K562 (cell line): ENCODE data around the gene CFAP54. TPM values are rescaled to one million over a fixed set of nuclear protein-coding genes. Genes with fewer than 3 reads are reported as not detected.
A peak's percentile ranks its signal among the peaks of the same experiment; 100 is the strongest.

Source experiments
- ATAC-seq: fragments of 200-7000 bp; cut with Tn5 transposase; 3 replicates; pipeline ENCODE4 v1.9.1; 2020; ENCODE audit warnings: moderate library complexity
- BruUV-seq: library from RNA; stranded (reverse); fragments of 400-500 nt; replicated peaks from 2 replicates; lab custom pipeline; 2021; lab: Mats Ljungman, UMichigan
- CTCF ChIA-PET: fragments of 300-600 bp; formaldehyde crosslinking; extraction: SDS; loops from one replicate; lab custom pipeline; 2021; ENCODE audit warnings: low intra/inter-chr PET ratio; lab: Yijun Ruan, JAX
- POLR2A ChIA-PET: fragments of 300-600, 350-650 bp; sonication (Branson Sonifier 250); formaldehyde crosslinking; extraction: SDS; loops from one replicate; lab custom pipeline; 2021; ENCODE audit warnings: antibody characterized with exemption, inconsistent platforms; lab: Yijun Ruan, JAX
- DNase-seq, 4 experiments: peaks; one replicate each; pipeline versions ENCODE4 v3.0.0 to v3.0.0-alpha.2; 2011 to 2018; ENCODE audit warnings: low spot score in 3 of 4, mixed read lengths in 3 of 4; ENCODE audit errors: extremely low read depth in 1 of 4
- FAIRE-seq: peaks from 2 replicates; lab custom pipeline; 2011; peaks lifted over from hg19 to GRCh38; lab: Jason Lieb, UNC
- H2AFZ ChIP-seq: 2 replicates; pipeline ENCODE4 v1.6.0; 2011; ENCODE audit warnings: low read depth, low read length, control low read depth, inconsistent platforms
- H3K27ac ChIP-seq: fragments of 200-600 bp; 3 replicates; pipeline ENCODE4 v1.8.0; 2011; ENCODE audit warnings: low read depth, mild to moderate bottlenecking, control low read depth, inconsistent platforms, low read length, moderate library complexity, mixed read lengths; ENCODE audit errors: extremely low read depth
- H3K27me3 ChIP-seq, 2 experiments: fragments of 300-600 bp in 1 of 2; 2 replicates in 1 of 2; 3 replicates in 1 of 2; pipeline versions ENCODE4 v1.6.0 to v1.8.0; 2011; ENCODE audit warnings: inconsistent platforms in 2 of 2, low read length in 2 of 2, mild to moderate bottlenecking in 1 of 2, mixed read lengths in 1 of 2, moderate library complexity in 1 of 2; ENCODE audit not compliant: control insufficient read depth in 2 of 2, insufficient read depth in 2 of 2
- H3K36me3 ChIP-seq: fragments of 300-600 bp; 3 replicates; pipeline ENCODE4 v1.8.0; 2011; ENCODE audit warnings: mild to moderate bottlenecking, low read length, inconsistent platforms; ENCODE audit not compliant: control insufficient read depth, insufficient read depth
- H3K4me1 ChIP-seq, 2 experiments: fragments of 200-600 bp in 1 of 2; replicated peaks in 1 of 2; 2 replicates in 1 of 2; 3 replicates in 1 of 2; pipeline versions ENCODE4 v1.5.1 to v1.8.0; 2011; ENCODE audit warnings: inconsistent platforms in 2 of 2, low read length in 2 of 2, mild to moderate bottlenecking in 1 of 2, mixed read lengths in 1 of 2, moderate library complexity in 1 of 2; ENCODE audit not compliant: control insufficient read depth in 2 of 2, insufficient read depth in 2 of 2
- H3K4me2 ChIP-seq: 2 replicates; pipeline ENCODE4 v1.6.1; 2011; ENCODE audit warnings: low read length, control low read depth, inconsistent platforms, mixed read lengths; ENCODE audit not compliant: insufficient read depth
- H3K4me3 ChIP-seq: fragments of 200-600 bp; sonication (generic), shearing (Covaris generic); 2 replicates; pipeline ENCODE4 v1.5.1; 2016; ENCODE audit warnings: control low read depth, inconsistent platforms
- H3K79me2 ChIP-seq: fragments of 200-600 bp; 3 replicates; pipeline ENCODE4 v1.8.0; 2011; ENCODE audit warnings: low read length, inconsistent platforms; ENCODE audit not compliant: control insufficient read depth, insufficient read depth
- H3K9ac ChIP-seq, 2 experiments: 2 replicates each; pipeline versions ENCODE4 v1.6.0 to v1.6.1; 2011; ENCODE audit warnings: low read depth in 2 of 2, low read length in 2 of 2, control low read depth in 1 of 2, inconsistent platforms in 1 of 2, mild to moderate bottlenecking in 1 of 2, mixed read lengths in 1 of 2; ENCODE audit not compliant: insufficient read depth in 1 of 2
- H3K9me1 ChIP-seq: one replicate; pipeline ENCODE4 v1.6.0; 2011; ENCODE audit warnings: inconsistent platforms, mild to moderate bottlenecking, low read length, moderate library complexity; ENCODE audit not compliant: control insufficient read depth, insufficient read depth
- H3K9me3 ChIP-seq: replicated peaks from 2 replicates; pipeline ENCODE4 v1.5.1; 2011; ENCODE audit warnings: low read depth, low read length, inconsistent platforms; ENCODE audit not compliant: control insufficient read depth, insufficient read depth
- H4K20me1 ChIP-seq: replicated peaks from 2 replicates; pipeline ENCODE4 v1.6.1; 2011; ENCODE audit warnings: low read length, inconsistent platforms, mixed read lengths; ENCODE audit not compliant: control insufficient read depth, insufficient read depth
- CBX1 ChIP-seq: sonication (generic); IDR thresholded peaks from 2 replicates; pipeline ENCODE4 v1.6.1; 2016; ENCODE audit warnings: antibody characterized with exemption, low read depth, mild to moderate bottlenecking
- CEBPZ ChIP-seq: fragments of 150-350 bp; IDR thresholded peaks from 2 replicates; pipeline ENCODE4 v1.6.1; 2014; ENCODE audit warnings: low read depth, mild to moderate bottlenecking, low read length, borderline replicate concordance
- EP400 ChIP-seq: fragments of 450-650 bp; IDR thresholded peaks from 2 replicates; pipeline ENCODE4 v1.6.1; 2017; ENCODE audit warnings: antibody characterized with exemption, mild to moderate bottlenecking, moderate library complexity
- ETV1 ChIP-seq: fragments of 450-650 bp; conservative IDR thresholded peaks from 2 replicates; pipeline ENCODE4 v1.6.1; 2016; ENCODE audit warnings: missing genetic modification characterization, control low read depth, low read depth, missing compliant biosample characterization
- GABPA ChIP-seq: fragments of 200-800 bp; sonication (Bioruptor generic); conservative IDR thresholded peaks from 2 replicates; pipeline ENCODE4 v1.6.1; 2016; ENCODE audit warnings: low read depth, missing genetic modification characterization, missing compliant biosample characterization
- MAZ ChIP-seq, 2 experiments: fragments of 450-650 bp in 1 of 2; sonication (generic) in 1 of 2; formaldehyde crosslinking; IDR thresholded peaks in 1 of 2; conservative IDR thresholded peaks in 1 of 2; 2 replicates each; pipeline versions ENCODE4 v1.4.0 to v1.5.0; 2020; ENCODE audit warnings: mild to moderate bottlenecking in 1 of 2, missing genetic modification reagents in 1 of 2
- NFE2L1 ChIP-seq: fragments of 450-650 bp; IDR thresholded peaks from 2 replicates; pipeline ENCODE4 v1.6.1; 2016; ENCODE audit warnings: missing genetic modification characterization, low read depth, mild to moderate bottlenecking, missing compliant biosample characterization, moderate library complexity, borderline replicate concordance
- NFYB ChIP-seq: IDR thresholded peaks from 2 replicates; pipeline ENCODE4 v1.6.1; 2011; ENCODE audit warnings: mild to moderate bottlenecking, moderate library complexity; ENCODE audit not compliant: insufficient read length; ENCODE audit errors: extremely low read depth
- NR2C2 ChIP-seq, 2 experiments: fragments of 200-800 bp in 1 of 2; sonication (Bioruptor generic) in 1 of 2; sonication (generic) in 1 of 2; formaldehyde crosslinking in 1 of 2; IDR thresholded peaks; 2 replicates each; pipeline versions ENCODE4 v1.6.1 to v1.8.0; 2016 to 2022; ENCODE audit warnings: mild to moderate bottlenecking in 1 of 2, missing compliant biosample characterization in 1 of 2, missing genetic modification characterization in 1 of 2, missing genetic modification reagents in 1 of 2
- RNF2 ChIP-seq: sonication (generic); IDR thresholded peaks from 2 replicates; pipeline ENCODE4 v1.6.1; 2016
- YBX1 ChIP-seq: fragments of 450-650 bp; IDR thresholded peaks from 2 replicates; pipeline ENCODE4 v1.7.1; 2016; ENCODE audit warnings: mild to moderate bottlenecking
- ZNF175 ChIP-seq: fragments of 200-800 bp; sonication (Bioruptor generic); IDR thresholded peaks from 2 replicates; pipeline ENCODE4 v1.6.1; 2016; ENCODE audit warnings: low read depth, mild to moderate bottlenecking, missing genetic modification characterization, missing compliant biosample characterization
- ZNF668 ChIP-seq: fragments of 250-450 bp; sonication (Bioruptor Pico); IDR thresholded peaks from 2 replicates; pipeline ENCODE4 v1.8.0; 2022; ENCODE audit warnings: mild to moderate bottlenecking, inconsistent platforms
- ZNF717 ChIP-seq: fragments of 250-450 bp; sonication (Bioruptor Pico); IDR thresholded peaks from 2 replicates; pipeline ENCODE4 v1.5.0; 2021
- ZNF766 ChIP-seq: fragments of 200-800 bp; sonication (Bioruptor generic); conservative IDR thresholded peaks from 2 replicates; pipeline ENCODE4 v1.6.1; 2016; ENCODE audit warnings: missing genetic modification characterization, missing compliant biosample characterization
- WGBS: fragments of 100-300 bp; shearing (Covaris generic); methylation state at CpG from one replicate; pipeline ENCODE4 v1.1.6; 2016; ENCODE audit warnings: low coverage, mixed read lengths; ENCODE audit not compliant: insufficient coverage; ENCODE audit errors: missing lambda C conversion rate; 5-methylcytosine and 5-hydroxymethylcytosine counted together
- in situ Hi-C: fragments of 300-500 bp; cut with MboI; formaldehyde crosslinking; loops from 4 replicates; pipeline ENCODE4 v1.15.0; 2018; ENCODE audit warnings: inconsistent platforms, mixed read lengths
- intact Hi-C: fragments of 100-400 bp; cut with micrococcal nuclease; formaldehyde crosslinking; loops from 2 replicates; pipeline ENCODE4 v1.14.2; 2022
- polyA plus RNA-seq, 8 experiments: library from polyadenylated mRNA; depleted of rRNA in 4 of 8; stranded (reverse) in 5 of 8; unstranded in 3 of 8; fragments of >200 nt; fragmentation: Nextera tagmentation in 2 of 8; fragmentation: Illumina TruSeq in 1 of 8; extraction: Ambion mirVana in 2 of 8; extraction: Trizol in 1 of 8; gene quantifications; 2 replicates each; pipeline versions ENCODE4 v1.2.1 to v1.2.3, GENCODE V29; 2011 to 2014; ENCODE audit warnings: inconsistent platforms in 1 of 8, missing spikeins in 1 of 8
- total RNA-seq, 7 experiments: library from RNA; depleted of rRNA in 6 of 7; stranded (reverse); fragments of >200 nt in 6 of 7; fragmentation: Illumina TruSeq in 2 of 7; extraction: Trizol in 2 of 7; gene quantifications; 2 replicates each; pipeline versions ENCODE4 v1.2.1 to v1.2.3, GENCODE V29; 2011 to 2021; ENCODE audit warnings: low replicate concordance in 1 of 7

The CFAP54 gene
- total and polyA plus RNA-seq, 9 of the 15 experiments (the other 6 are each of a cell fraction or from before 2014, with no cell fraction given): 0.03 to 0.23 (median 0.10) TPM; not detected in 3

- H3K27me3 ChIP-seq: no peaks in the 10 kb centered on the region
- no peak overlapping the region for H3K4me2 ChIP-seq
- H3K79me2 ChIP-seq: no peaks in the 10 kb centered on the region
- intact Hi-C loops (no loop called here), in situ Hi-C loops (no loop called here)
- H3K9me1 ChIP-seq: no peaks in the 10 kb centered on the region
- WGBS: 1% methylated on average over 8 of the region's 8 CpGs
- H3K9me3 ChIP-seq: no peaks in the 10 kb centered on the region
- no TSS peak for BruUV-seq
- H4K20me1 ChIP-seq: no peaks in the 10 kb centered on the region
- ChIA-PET CTCF (no interaction called here), POLR2A (no interaction called here)
- no peaks in the 10 kb centered on the region for H3K36me3 ChIP-seq
- TF ChIP-seq CEBPZ: no peak
- TF ChIP-seq YBX1: no peak
- TF ChIP-seq CBX1: no peak
- no peak for TF ChIP-seq NR2C2 (CRISPR knock-in tag; IDR thresholded peaks at IDR 0.05)
- peak; percentile 66; the same call in 1 of the 2 replicates for TF ChIP-seq NR2C2 (tag; IDR thresholded peaks at IDR 0.05)
- TF ChIP-seq ZNF717: no peak
- no peak for TF ChIP-seq NFE2L1
- TF ChIP-seq EP400: no peak
- peak; percentile 43 to 69; a peak in 3 of 4 replicates for TF ChIP-seq MAZ (CRISPR knock-in tag; conservative IDR thresholded peaks at IDR 0.05 in 1 of 2, IDR thresholded peaks at IDR 0.05 in 1 of 2)
- no peak for TF ChIP-seq RNF2
- peak; percentile 37 for TF ChIP-seq NFYB
- TF ChIP-seq GABPA: peak; percentile 29; the same call in 1 of the 2 replicates
- 0 out of 2 replicates have a peak, but pooled peaks have one; percentile 29 for TF ChIP-seq ZNF766
- no peak for TF ChIP-seq ZNF175
- TF ChIP-seq ZNF668 (CRISPR knock-in tag): no peak
- TF ChIP-seq ETV1 (tag): 0 out of 2 replicates have a peak, but pooled peaks have one; percentile 12
- FAIRE-seq (no peak), ATAC-seq (peak; percentile 64), DNase-seq (peak in 1 of 4 experiments; percentile 20)
- H3K4me3 ChIP-seq: no peak overlapping the region
- H3K4me1 ChIP-seq: no peaks in the 10 kb centered on the region
- H3K9ac ChIP-seq: no peak overlapping the region
- H2AFZ ChIP-seq: 0 out of 2 replicates have a peak overlapping the region, but pooled peaks have one; percentile 42
- H3K27ac ChIP-seq: no peak overlapping the region
Observed at GRCh38 chr12:96698965-96699364, 209.6 kb downstream of the CFAP54 start.
